K562 (cell line): Measurements from ENCODE around the gene FAM3C. TPM values are rescaled to one million over a fixed set of nuclear protein-coding genes. Genes with fewer than 3 reads are reported as not detected.

Source experiments
- ATAC-seq: fragments of 200-7000 bp; cut with Tn5 transposase; 3 replicates; pipeline ENCODE4 v1.9.1; 2020; ENCODE audit warnings: moderate library complexity
- BruUV-seq: library from RNA; stranded (reverse); fragments of 400-500 nt; replicated peaks from 2 replicates; lab custom pipeline; 2021; lab: Mats Ljungman, UMichigan
- CTCF ChIA-PET: fragments of 300-600 bp; formaldehyde crosslinking; extraction: SDS; loops from one replicate; lab custom pipeline; 2021; ENCODE audit warnings: low intra/inter-chr PET ratio; lab: Yijun Ruan, JAX
- POLR2A ChIA-PET: fragments of 300-600, 350-650 bp; sonication (Branson Sonifier 250); formaldehyde crosslinking; extraction: SDS; loops from one replicate; lab custom pipeline; 2021; ENCODE audit warnings: antibody characterized with exemption, inconsistent platforms; lab: Yijun Ruan, JAX
- DNase-seq, 4 experiments: peaks; one replicate each; pipeline versions ENCODE4 v3.0.0 to v3.0.0-alpha.2; 2011 to 2018; ENCODE audit warnings: low spot score in 3 of 4, mixed read lengths in 3 of 4; ENCODE audit errors: extremely low read depth in 1 of 4
- FAIRE-seq: peaks from 2 replicates; lab custom pipeline; 2011; peaks lifted over from hg19 to GRCh38; lab: Jason Lieb, UNC
- H2AFZ ChIP-seq: 2 replicates; pipeline ENCODE4 v1.6.0; 2011; ENCODE audit warnings: low read depth, low read length, control low read depth, inconsistent platforms
- H3K27ac ChIP-seq: fragments of 200-600 bp; 3 replicates; pipeline ENCODE4 v1.8.0; 2011; ENCODE audit warnings: low read depth, mild to moderate bottlenecking, control low read depth, inconsistent platforms, low read length, moderate library complexity, mixed read lengths; ENCODE audit errors: extremely low read depth
- H3K27me3 ChIP-seq, 2 experiments: fragments of 300-600 bp in 1 of 2; 2 replicates in 1 of 2; 3 replicates in 1 of 2; pipeline versions ENCODE4 v1.6.0 to v1.8.0; 2011; ENCODE audit warnings: inconsistent platforms in 2 of 2, low read length in 2 of 2, mild to moderate bottlenecking in 1 of 2, mixed read lengths in 1 of 2, moderate library complexity in 1 of 2; ENCODE audit not compliant: control insufficient read depth in 2 of 2, insufficient read depth in 2 of 2
- H3K36me3 ChIP-seq: fragments of 300-600 bp; 3 replicates; pipeline ENCODE4 v1.8.0; 2011; ENCODE audit warnings: mild to moderate bottlenecking, low read length, inconsistent platforms; ENCODE audit not compliant: control insufficient read depth, insufficient read depth
- H3K4me1 ChIP-seq, 2 experiments: fragments of 200-600 bp in 1 of 2; replicated peaks in 1 of 2; 2 replicates in 1 of 2; 3 replicates in 1 of 2; pipeline versions ENCODE4 v1.5.1 to v1.8.0; 2011; ENCODE audit warnings: inconsistent platforms in 2 of 2, low read length in 2 of 2, mild to moderate bottlenecking in 1 of 2, mixed read lengths in 1 of 2, moderate library complexity in 1 of 2; ENCODE audit not compliant: control insufficient read depth in 2 of 2, insufficient read depth in 2 of 2
- H3K4me2 ChIP-seq: 2 replicates; pipeline ENCODE4 v1.6.1; 2011; ENCODE audit warnings: low read length, control low read depth, inconsistent platforms, mixed read lengths; ENCODE audit not compliant: insufficient read depth
- H3K4me3 ChIP-seq: fragments of 200-600 bp; sonication (generic), shearing (Covaris generic); 2 replicates; pipeline ENCODE4 v1.5.1; 2016; ENCODE audit warnings: control low read depth, inconsistent platforms
- H3K79me2 ChIP-seq: fragments of 200-600 bp; 3 replicates; pipeline ENCODE4 v1.8.0; 2011; ENCODE audit warnings: low read length, inconsistent platforms; ENCODE audit not compliant: control insufficient read depth, insufficient read depth
- H3K9ac ChIP-seq, 2 experiments: 2 replicates each; pipeline versions ENCODE4 v1.6.0 to v1.6.1; 2011; ENCODE audit warnings: low read depth in 2 of 2, low read length in 2 of 2, control low read depth in 1 of 2, inconsistent platforms in 1 of 2, mild to moderate bottlenecking in 1 of 2, mixed read lengths in 1 of 2; ENCODE audit not compliant: insufficient read depth in 1 of 2
- H3K9me1 ChIP-seq: one replicate; pipeline ENCODE4 v1.6.0; 2011; ENCODE audit warnings: inconsistent platforms, mild to moderate bottlenecking, low read length, moderate library complexity; ENCODE audit not compliant: control insufficient read depth, insufficient read depth
- H3K9me3 ChIP-seq: replicated peaks from 2 replicates; pipeline ENCODE4 v1.5.1; 2011; ENCODE audit warnings: low read depth, low read length, inconsistent platforms; ENCODE audit not compliant: control insufficient read depth, insufficient read depth
- H4K20me1 ChIP-seq: replicated peaks from 2 replicates; pipeline ENCODE4 v1.6.1; 2011; ENCODE audit warnings: low read length, inconsistent platforms, mixed read lengths; ENCODE audit not compliant: control insufficient read depth, insufficient read depth
- ARNT ChIP-seq, 2 experiments: fragments of 450-650 bp; IDR thresholded peaks; 2 replicates each; pipeline ENCODE4 v1.6.1; 2016; ENCODE audit warnings: mild to moderate bottlenecking in 1 of 2
- CBFA2T3 ChIP-seq: fragments of 450-650 bp; IDR thresholded peaks from 2 replicates; pipeline ENCODE4 v1.6.1; 2017
- HNRNPL ChIP-seq: fragments of 200-400 bp; formaldehyde crosslinking; IDR thresholded peaks from 2 replicates; pipeline ENCODE4 v1.6.1; 2017; ENCODE audit warnings: low read depth, mild to moderate bottlenecking, low read length
- JUND ChIP-seq, 2 experiments: IDR thresholded peaks; 2 replicates in 1 of 2; 3 replicates in 1 of 2; pipeline ENCODE4 v1.6.1; 2011; ENCODE audit warnings: borderline replicate concordance in 2 of 2, low read depth in 2 of 2, low read length in 2 of 2, improper control_type of control experiment in 1 of 2, missing biosample characterization in 1 of 2, missing genetic modification characterization in 1 of 2, missing genetic modification reagents in 1 of 2
- MAFF ChIP-seq: IDR thresholded peaks from 2 replicates; pipeline ENCODE4 v1.6.1; 2012; ENCODE audit warnings: low read length, improper control_type of control experiment
- U2AF1 ChIP-seq: fragments of 200-400 bp; formaldehyde crosslinking; optimal IDR thresholded peaks from 2 replicates; pipeline ENCODE3; 2017; ENCODE audit warnings: mild to moderate bottlenecking, low read depth, low read length, moderate library complexity
- WGBS: fragments of 100-300 bp; shearing (Covaris generic); methylation state at CpG from one replicate; pipeline ENCODE4 v1.1.6; 2016; ENCODE audit warnings: low coverage, mixed read lengths; ENCODE audit not compliant: insufficient coverage; ENCODE audit errors: missing lambda C conversion rate; 5-methylcytosine and 5-hydroxymethylcytosine counted together
- in situ Hi-C: fragments of 300-500 bp; cut with MboI; formaldehyde crosslinking; loops from 4 replicates; pipeline ENCODE4 v1.15.0; 2018; ENCODE audit warnings: inconsistent platforms, mixed read lengths
- intact Hi-C: fragments of 100-400 bp; cut with micrococcal nuclease; formaldehyde crosslinking; loops from 2 replicates; pipeline ENCODE4 v1.14.2; 2022
- polyA plus RNA-seq, 8 experiments: library from polyadenylated mRNA; depleted of rRNA in 4 of 8; stranded (reverse) in 5 of 8; unstranded in 3 of 8; fragments of >200 nt; fragmentation: Nextera tagmentation in 2 of 8; fragmentation: Illumina TruSeq in 1 of 8; extraction: Ambion mirVana in 2 of 8; extraction: Trizol in 1 of 8; gene quantifications; 2 replicates each; pipeline versions ENCODE4 v1.2.1 to v1.2.3, GENCODE V29; 2011 to 2014; ENCODE audit warnings: inconsistent platforms in 1 of 8, missing spikeins in 1 of 8
- total RNA-seq, 7 experiments: library from RNA; depleted of rRNA in 6 of 7; stranded (reverse); fragments of >200 nt in 6 of 7; fragmentation: Illumina TruSeq in 2 of 7; extraction: Trizol in 2 of 7; gene quantifications; 2 replicates each; pipeline versions ENCODE4 v1.2.1 to v1.2.3, GENCODE V29; 2011 to 2021; ENCODE audit warnings: low replicate concordance in 1 of 7
- TF ChIP-seq, protein P1 (sequence below): conservative IDR thresholded peaks from 2 replicates; pipeline ENCODE4 v1.6.1; 2011; ENCODE audit warnings: low read depth, mild to moderate bottlenecking, low read length; ENCODE audit not compliant: control insufficient read depth
- TF ChIP-seq, protein P2 (sequence below): fragments of 450-650 bp; conservative IDR thresholded peaks from 2 replicates; pipeline ENCODE4 v1.6.1; 2016; ENCODE audit warnings: missing genetic modification characterization, low read depth, mild to moderate bottlenecking, control low read depth, missing compliant biosample characterization
- TF ChIP-seq, protein P3 (sequence below): fragments of 200-800 bp; sonication (Bioruptor generic); IDR thresholded peaks from 2 replicates; pipeline ENCODE4 v1.6.1; 2017; ENCODE audit warnings: missing genetic modification characterization, missing compliant biosample characterization
- TF ChIP-seq, protein P4 (sequence below): fragments of 450-650 bp; IDR thresholded peaks from 2 replicates; pipeline ENCODE4 v1.6.1; 2017; ENCODE audit warnings: antibody characterized with exemption, mild to moderate bottlenecking

FAM3C gene
- total and polyA plus RNA-seq, 9 of the 15 experiments (the other 6 are each of a cell fraction or from before 2014, with no cell fraction given), result 10.6 to 42.6 (median 30.0) TPM

DNA sequence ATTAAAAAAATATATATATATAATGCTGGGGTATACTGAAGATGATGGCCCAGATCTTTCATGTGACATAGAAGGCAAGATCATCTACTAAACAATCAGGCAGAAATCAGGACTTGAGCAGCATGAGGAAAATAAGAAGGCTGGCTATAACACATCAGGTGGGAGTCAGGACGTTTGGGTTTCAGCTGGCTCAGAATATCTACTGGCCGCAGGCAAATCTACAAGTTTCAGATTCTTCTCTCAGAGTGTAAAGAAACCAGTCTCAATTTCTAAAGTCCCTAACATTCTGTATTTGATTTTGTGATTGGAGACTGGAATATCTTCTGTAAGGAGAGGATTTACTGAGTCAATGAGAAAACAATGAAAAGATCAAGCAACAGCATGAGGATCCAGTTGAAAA is 37.7 kb upstream of the FAM3C start:
- Histone ChIP-seq H3K4me3 (no peak overlapping the region), H3K36me3 (no peaks in the 10 kb centered on the region), H3K4me1 (peaks cover 10 to 11% of the 10 kb centered on the region in 2 experiments; a peak in 4 of 5 replicates), H4K20me1 (no peaks in the 10 kb centered on the region), H3K27me3 (no peaks in the 10 kb centered on the region), H3K4me2 (no peak overlapping the region), H3K9me3 (no peaks in the 10 kb centered on the region), H3K27ac (no peak overlapping the region), H3K9ac (no peak overlapping the region), H2AFZ (no peak overlapping the region), H3K79me2 (no peaks in the 10 kb centered on the region), H3K9me1 (no peaks in the 10 kb centered on the region)
- in situ Hi-C loops, result no loop called here
- TF ChIP-seq MAFF (no peak), ARNT (IDR thresholded peaks at IDR 0.05) (no peak), U2AF1 (no peak), HNRNPL (no peak), CBFA2T3 (no peak), JUND (IDR thresholded peaks at IDR 0.05; ENCODE audit: borderline replicate concordance, low read depth, low read length) (no peak), JUND (tag; IDR thresholded peaks at IDR 0.05; ENCODE audit: borderline replicate concordance, low read depth, low read length) (no peak)
- TF ChIP-seq, protein P1, sequence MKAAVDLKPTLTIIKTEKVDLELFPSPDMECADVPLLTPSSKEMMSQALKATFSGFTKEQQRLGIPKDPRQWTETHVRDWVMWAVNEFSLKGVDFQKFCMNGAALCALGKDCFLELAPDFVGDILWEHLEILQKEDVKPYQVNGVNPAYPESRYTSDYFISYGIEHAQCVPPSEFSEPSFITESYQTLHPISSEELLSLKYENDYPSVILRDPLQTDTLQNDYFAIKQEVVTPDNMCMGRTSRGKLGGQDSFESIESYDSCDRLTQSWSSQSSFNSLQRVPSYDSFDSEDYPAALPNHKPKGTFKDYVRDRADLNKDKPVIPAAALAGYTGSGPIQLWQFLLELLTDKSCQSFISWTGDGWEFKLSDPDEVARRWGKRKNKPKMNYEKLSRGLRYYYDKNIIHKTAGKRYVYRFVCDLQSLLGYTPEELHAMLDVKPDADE, result no peak
- TF ChIP-seq, protein P2, sequence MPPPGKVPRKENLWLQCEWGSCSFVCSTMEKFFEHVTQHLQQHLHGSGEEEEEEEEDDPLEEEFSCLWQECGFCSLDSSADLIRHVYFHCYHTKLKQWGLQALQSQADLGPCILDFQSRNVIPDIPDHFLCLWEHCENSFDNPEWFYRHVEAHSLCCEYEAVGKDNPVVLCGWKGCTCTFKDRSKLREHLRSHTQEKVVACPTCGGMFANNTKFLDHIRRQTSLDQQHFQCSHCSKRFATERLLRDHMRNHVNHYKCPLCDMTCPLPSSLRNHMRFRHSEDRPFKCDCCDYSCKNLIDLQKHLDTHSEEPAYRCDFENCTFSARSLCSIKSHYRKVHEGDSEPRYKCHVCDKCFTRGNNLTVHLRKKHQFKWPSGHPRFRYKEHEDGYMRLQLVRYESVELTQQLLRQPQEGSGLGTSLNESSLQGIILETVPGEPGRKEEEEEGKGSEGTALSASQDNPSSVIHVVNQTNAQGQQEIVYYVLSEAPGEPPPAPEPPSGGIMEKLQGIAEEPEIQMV, result no peak
- TF ChIP-seq, protein P3, sequence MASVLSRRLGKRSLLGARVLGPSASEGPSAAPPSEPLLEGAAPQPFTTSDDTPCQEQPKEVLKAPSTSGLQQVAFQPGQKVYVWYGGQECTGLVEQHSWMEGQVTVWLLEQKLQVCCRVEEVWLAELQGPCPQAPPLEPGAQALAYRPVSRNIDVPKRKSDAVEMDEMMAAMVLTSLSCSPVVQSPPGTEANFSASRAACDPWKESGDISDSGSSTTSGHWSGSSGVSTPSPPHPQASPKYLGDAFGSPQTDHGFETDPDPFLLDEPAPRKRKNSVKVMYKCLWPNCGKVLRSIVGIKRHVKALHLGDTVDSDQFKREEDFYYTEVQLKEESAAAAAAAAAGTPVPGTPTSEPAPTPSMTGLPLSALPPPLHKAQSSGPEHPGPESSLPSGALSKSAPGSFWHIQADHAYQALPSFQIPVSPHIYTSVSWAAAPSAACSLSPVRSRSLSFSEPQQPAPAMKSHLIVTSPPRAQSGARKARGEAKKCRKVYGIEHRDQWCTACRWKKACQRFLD, result no peak
- TF ChIP-seq, protein P4, sequence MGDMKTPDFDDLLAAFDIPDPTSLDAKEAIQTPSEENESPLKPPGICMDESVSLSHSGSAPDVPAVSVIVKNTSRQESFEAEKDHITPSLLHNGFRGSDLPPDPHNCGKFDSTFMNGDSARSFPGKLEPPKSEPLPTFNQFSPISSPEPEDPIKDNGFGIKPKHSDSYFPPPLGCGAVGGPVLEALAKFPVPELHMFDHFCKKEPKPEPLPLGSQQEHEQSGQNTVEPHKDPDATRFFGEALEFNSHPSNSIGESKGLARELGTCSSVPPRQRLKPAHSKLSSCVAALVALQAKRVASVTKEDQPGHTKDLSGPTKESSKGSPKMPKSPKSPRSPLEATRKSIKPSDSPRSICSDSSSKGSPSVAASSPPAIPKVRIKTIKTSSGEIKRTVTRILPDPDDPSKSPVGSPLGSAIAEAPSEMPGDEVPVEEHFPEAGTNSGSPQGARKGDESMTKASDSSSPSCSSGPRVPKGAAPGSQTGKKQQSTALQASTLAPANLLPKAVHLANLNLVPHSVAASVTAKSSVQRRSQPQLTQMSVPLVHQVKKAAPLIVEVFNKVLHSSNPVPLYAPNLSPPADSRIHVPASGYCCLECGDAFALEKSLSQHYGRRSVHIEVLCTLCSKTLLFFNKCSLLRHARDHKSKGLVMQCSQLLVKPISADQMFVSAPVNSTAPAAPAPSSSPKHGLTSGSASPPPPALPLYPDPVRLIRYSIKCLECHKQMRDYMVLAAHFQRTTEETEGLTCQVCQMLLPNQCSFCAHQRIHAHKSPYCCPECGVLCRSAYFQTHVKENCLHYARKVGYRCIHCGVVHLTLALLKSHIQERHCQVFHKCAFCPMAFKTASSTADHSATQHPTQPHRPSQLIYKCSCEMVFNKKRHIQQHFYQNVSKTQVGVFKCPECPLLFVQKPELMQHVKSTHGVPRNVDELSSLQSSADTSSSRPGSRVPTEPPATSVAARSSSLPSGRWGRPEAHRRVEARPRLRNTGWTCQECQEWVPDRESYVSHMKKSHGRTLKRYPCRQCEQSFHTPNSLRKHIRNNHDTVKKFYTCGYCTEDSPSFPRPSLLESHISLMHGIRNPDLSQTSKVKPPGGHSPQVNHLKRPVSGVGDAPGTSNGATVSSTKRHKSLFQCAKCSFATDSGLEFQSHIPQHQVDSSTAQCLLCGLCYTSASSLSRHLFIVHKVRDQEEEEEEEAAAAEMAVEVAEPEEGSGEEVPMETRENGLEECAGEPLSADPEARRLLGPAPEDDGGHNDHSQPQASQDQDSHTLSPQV, result no peak
- BruUV-seq, result no TSS peak
- DNase-seq (no peak), FAIRE-seq (no peak), ATAC-seq (no peak)
- intact Hi-C loops, result no loop called here
- 16% methylated on average over 2 of the region's 2 CpGs for WGBS
- CTCF ChIA-PET, result no interaction called here
- POLR2A ChIA-PET, result no interaction called here
